ENCODE measurements around the gene MCRS1. TPM values are rescaled to one million over a fixed set of nuclear protein-coding genes. Genes with fewer than 3 reads are reported as not detected.

MCRS1 gene
- total and polyA plus RNA-seq, 2 donors (not counting 3 experiments of a cell fraction or from before 2014, with no cell fraction given): 71.1 to 99.3 TPM

- Histone ChIP-seq H3K9ac (replicated peaks; ENCODE audit: extremely low read depth, insufficient read depth, low read length) (no peak overlapping the region), H3K36me3 (ENCODE audit: control insufficient read depth in 2 of 2, extremely low read depth in 1 of 2, insufficient read depth in 2 of 2, low read length in 2 of 2) (no peaks in the 10 kb centered on the region)
Measured at GRCh38 chr12:49609875-49610154, 41.9 kb upstream of the MCRS1 start.

More at GRCh38 chr12:49609875-49610154, 41.9 kb upstream of the MCRS1 start:
- no peak overlapping the region for H3K27ac ChIP-seq (ENCODE audit: insufficient read depth, low read depth, low read length)
- FAIRE-seq (no peak), DNase-seq (ENCODE audit: low read depth, low spot score) (no peak)
- no peak for TF ChIP-seq MAX (IDR thresholded peaks at IDR 0.05; ENCODE audit: insufficient read depth, insufficient read length)
- TF ChIP-seq POLR2AphosphoS5 (IDR thresholded peaks at IDR 0.05; ENCODE audit: insufficient read depth, low read depth, low read length): no peak
- TF ChIP-seq, protein P1, sequence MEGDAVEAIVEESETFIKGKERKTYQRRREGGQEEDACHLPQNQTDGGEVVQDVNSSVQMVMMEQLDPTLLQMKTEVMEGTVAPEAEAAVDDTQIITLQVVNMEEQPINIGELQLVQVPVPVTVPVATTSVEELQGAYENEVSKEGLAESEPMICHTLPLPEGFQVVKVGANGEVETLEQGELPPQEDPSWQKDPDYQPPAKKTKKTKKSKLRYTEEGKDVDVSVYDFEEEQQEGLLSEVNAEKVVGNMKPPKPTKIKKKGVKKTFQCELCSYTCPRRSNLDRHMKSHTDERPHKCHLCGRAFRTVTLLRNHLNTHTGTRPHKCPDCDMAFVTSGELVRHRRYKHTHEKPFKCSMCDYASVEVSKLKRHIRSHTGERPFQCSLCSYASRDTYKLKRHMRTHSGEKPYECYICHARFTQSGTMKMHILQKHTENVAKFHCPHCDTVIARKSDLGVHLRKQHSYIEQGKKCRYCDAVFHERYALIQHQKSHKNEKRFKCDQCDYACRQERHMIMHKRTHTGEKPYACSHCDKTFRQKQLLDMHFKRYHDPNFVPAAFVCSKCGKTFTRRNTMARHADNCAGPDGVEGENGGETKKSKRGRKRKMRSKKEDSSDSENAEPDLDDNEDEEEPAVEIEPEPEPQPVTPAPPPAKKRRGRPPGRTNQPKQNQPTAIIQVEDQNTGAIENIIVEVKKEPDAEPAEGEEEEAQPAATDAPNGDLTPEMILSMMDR (IDR thresholded peaks at IDR 0.05; ENCODE audit: extremely low read depth in 1 of 2, insufficient read depth in 1 of 2, low read depth in 1 of 2, low read length in 2 of 2): peak in 1 of 2 donors; percentile 19
- no peaks in the 10 kb centered on the region for H3K27me3 ChIP-seq (ENCODE audit: control insufficient read depth in 2 of 2, insufficient read depth in 2 of 2, low read length in 2 of 2)
- dilution Hi-C loops (cut with MboI; ENCODE audit: extremely low pct_ligation_motif_present, low sequenced_read_pairs) (no loop called here), intact Hi-C loops (cut with micrococcal nuclease) (no loop called here)
- BruUV-seq (replicated peaks): no TSS peak
- no peaks in the 10 kb centered on the region for H3K9me3 ChIP-seq (replicated peaks; ENCODE audit: control insufficient read depth, insufficient read depth, low read length)
- ChIA-PET CTCF (interaction anchor here (0.6 to 1.9 kb wide), 4 partner anchors 14 to 315 kb away, joined by 3 to 8 read pairs (median 4); partner anchors contain the start of genes PRPF40B and PRPH), POLR2A (no interaction called here)
- no peak overlapping the region for H3K4me2 ChIP-seq (ENCODE audit: insufficient read depth, low read length)
- no peaks in the 10 kb centered on the region for H3K79me2 ChIP-seq (ENCODE audit: control insufficient read depth, insufficient read depth, low read length)
- no peak overlapping the region for H2AFZ ChIP-seq (ENCODE audit: low read depth, low read length)
- H3K4me3 ChIP-seq (replicated peaks in 1 of 3; ENCODE audit: insufficient read depth in 1 of 3, low read depth in 1 of 3, low read length in 3 of 3): no peak overlapping the region
- no peaks in the 10 kb centered on the region for H4K20me1 ChIP-seq (replicated peaks; ENCODE audit: control insufficient read depth, extremely low read depth, insufficient read depth, low read length)
- H3K9me1 ChIP-seq (replicated peaks; ENCODE audit: control insufficient read depth, extremely low read depth, insufficient read depth, low read length): no peaks in the 10 kb centered on the region
- H3K4me1 ChIP-seq (ENCODE audit: control insufficient read depth, extremely low read depth, insufficient read depth, low read length): no peaks in the 10 kb centered on the region
